Muscle of leg (tissue), 11 donors: ENCODE results near the gene NAA35. TPM values are rescaled to one million over a fixed set of nuclear protein-coding genes. Genes with fewer than 3 reads are reported as not detected.
A peak's percentile ranks its signal among the peaks of the same experiment; 100 is the strongest.

Source experiments
- DNase-seq: peaks from one replicate; pipeline ENCODE4 v3.0.0; 2013
- H3K27ac ChIP-seq: one replicate; pipeline ENCODE4 v1.5.1; 2013; ENCODE audit warnings: mild to moderate bottlenecking, low read length, control low read depth
- H3K27me3 ChIP-seq: one replicate; pipeline ENCODE4 v1.6.1; 2013; ENCODE audit warnings: low read length; ENCODE audit not compliant: control insufficient read depth, insufficient read depth
- H3K36me3 ChIP-seq: one replicate; pipeline ENCODE4 v1.6.1; 2013; ENCODE audit warnings: low read length; ENCODE audit not compliant: control insufficient read depth, insufficient read depth
- H3K4me1 ChIP-seq: one replicate; pipeline ENCODE4 v1.6.1; 2013; ENCODE audit warnings: low read length; ENCODE audit not compliant: control insufficient read depth, insufficient read depth
- H3K4me3 ChIP-seq: one replicate; pipeline ENCODE4 v1.5.1; 2013; ENCODE audit warnings: low read length, control low read depth
- H3K9me3 ChIP-seq: replicated peaks from 2 replicates; pipeline ENCODE4 v1.6.1; 2013; ENCODE audit warnings: low read depth, low read length; ENCODE audit not compliant: control insufficient read depth
- WGBS: methylation state at CpG from one replicate; pipeline ENCODE4 v1.1.5; 2013; ENCODE audit warnings: missing lambda C conversion rate; ENCODE audit not compliant: insufficient coverage; 5-methylcytosine and 5-hydroxymethylcytosine counted together
- polyA plus RNA-seq, 8 donors: library from polyadenylated mRNA; unstranded; fragments of 120-200 nt; gene quantifications; one replicate each; pipeline versions ENCODE4 v1.2.1 to v1.2.3, GENCODE V29; 2013; ENCODE audit warnings: inconsistent platforms in 1 of 8, low replicate concordance in 1 of 8; ENCODE audit not compliant: insufficient read length in 8 of 8, insufficient read depth in 1 of 8
- total RNA-seq: library from RNA; stranded (reverse); fragments of 120-200 nt; gene quantifications from one replicate; pipeline ENCODE4 v1.2.4, GENCODE V29; 2013

The NAA35 gene
- total and polyA plus RNA-seq, 9 donors = 13.7 to 22.0 (median 19.5) TPM

GRCh38 chr9:86020731-86021130 lies 79.8 kb downstream of the NAA35 start:
- Histone ChIP-seq H3K27ac (no peak overlapping the region), H3K27me3 (no peaks in the 10 kb centered on the region), H3K4me1 (no peaks in the 10 kb centered on the region), H3K4me3 (no peak overlapping the region), H3K9me3 (no peaks in the 10 kb centered on the region), H3K36me3 (peaks cover 40% of the 10 kb centered on the region)
- 100% methylated on average over 1 of the region's 1 CpG for WGBS
- DNase-seq = no peak

DNA sequence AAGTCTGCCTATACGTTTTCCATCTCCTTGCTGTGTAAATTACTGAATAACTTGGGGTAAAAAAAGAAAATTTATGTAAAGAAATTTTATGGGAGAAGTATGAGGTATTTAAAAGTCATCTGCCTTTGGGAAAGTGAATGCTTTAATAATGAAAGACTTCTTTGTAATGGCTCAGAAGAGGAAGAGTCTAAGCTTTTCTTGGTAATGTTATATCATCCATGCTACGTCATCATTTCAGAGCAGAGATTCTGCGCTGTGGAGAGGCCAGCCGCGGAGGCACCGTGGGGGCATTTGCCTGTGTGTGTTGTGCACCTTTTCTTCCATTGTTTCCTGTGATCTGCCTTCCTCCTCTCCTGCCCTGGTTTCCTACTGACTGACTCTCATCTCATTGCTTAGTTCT lies 80.2 kb downstream of the NAA35 start:
- DNase-seq = no peak
- Histone ChIP-seq H3K4me3 (no peak overlapping the region), H3K36me3 (peaks cover 41% of the 10 kb centered on the region), H3K9me3 (no peaks in the 10 kb centered on the region), H3K27ac (no peak overlapping the region), H3K4me1 (no peaks in the 10 kb centered on the region), H3K27me3 (no peaks in the 10 kb centered on the region)
- WGBS = 100% methylated on average over 1 of the region's 6 CpGs

- Histone ChIP-seq H3K4me3 (no peak overlapping the region), H3K36me3 (peaks cover 39% of the 10 kb centered on the region), H3K27ac (no peak overlapping the region), H3K4me1 (no peaks in the 10 kb centered on the region), H3K9me3 (no peaks in the 10 kb centered on the region), H3K27me3 (no peaks in the 10 kb centered on the region)
- WGBS = no CpG with 5 or more reads among the region's 3 CpGs
- no peak for DNase-seq
These were observed 81.8 kb downstream of the NAA35 start for GRCh38 chr9:86022687-86023266.

- no peaks in the 10 kb centered on the region for H3K27me3 ChIP-seq
- no peaks in the 10 kb centered on the region for H3K9me3 ChIP-seq
- no CpG with 5 or more reads among the region's 4 CpGs for whole genome bisulfite sequencing
- no peaks in the 10 kb centered on the region for H3K4me1 ChIP-seq
- no peak for DNase-seq
- H3K27ac ChIP-seq = no peak overlapping the region
- H3K4me3 ChIP-seq = no peak overlapping the region
- peaks cover 47% of the 10 kb centered on the region for H3K36me3 ChIP-seq
These were observed 86.8 kb downstream of the NAA35 start for GRCh38 chr9:86027767-86028166.

DNA sequence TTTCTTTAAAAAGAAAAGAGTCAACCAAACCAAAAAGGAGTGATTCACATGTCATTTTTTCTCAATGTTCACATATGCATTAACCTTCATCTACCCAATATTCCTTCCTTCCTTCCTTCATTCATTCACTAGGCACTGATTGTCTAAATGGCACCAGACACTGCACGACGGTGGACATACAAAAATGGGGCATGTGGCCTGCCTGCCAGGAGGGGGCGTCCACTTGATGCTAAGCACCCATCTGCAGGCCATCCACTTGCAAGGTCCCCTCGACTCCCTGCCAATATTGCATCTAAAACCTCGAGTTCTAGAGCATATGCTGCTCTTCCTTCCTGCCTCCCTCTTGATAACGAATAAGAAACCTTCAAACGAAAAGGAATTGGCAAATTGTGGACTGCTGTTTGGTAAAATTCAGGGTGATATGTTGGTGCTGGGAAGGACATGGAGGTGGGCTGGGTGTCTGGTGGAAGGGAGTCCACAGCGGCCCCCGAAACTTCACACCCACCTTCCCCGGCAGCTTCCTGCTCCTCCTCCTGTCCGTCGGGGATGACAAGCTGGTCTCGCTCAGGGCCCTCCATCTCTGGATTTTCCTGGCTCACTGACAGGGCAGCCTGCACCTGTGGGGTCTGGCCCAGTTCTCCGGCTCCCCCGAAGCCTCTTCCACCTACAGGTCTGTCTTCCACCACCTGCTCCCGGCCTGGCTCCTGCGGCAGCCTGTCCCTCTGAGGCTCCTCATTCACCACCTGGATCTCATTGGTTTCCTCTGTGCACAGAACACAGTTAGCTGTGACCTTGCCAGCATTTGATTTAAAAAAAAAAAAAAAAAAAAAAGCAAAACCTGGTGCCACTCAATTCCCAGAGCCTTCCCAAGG lies 94.2 kb downstream of the NAA35 start:
- Histone ChIP-seq H3K27me3 (no peaks in the 10 kb centered on the region), H3K9me3 (no peaks in the 10 kb centered on the region), H3K36me3 (peaks cover 41% of the 10 kb centered on the region), H3K4me3 (no peak overlapping the region), H3K27ac (no peak overlapping the region), H3K4me1 (no peaks in the 10 kb centered on the region)
- no peak for DNase-seq
- WGBS = 54% methylated on average over 12 of the region's 17 CpGs

DNA sequence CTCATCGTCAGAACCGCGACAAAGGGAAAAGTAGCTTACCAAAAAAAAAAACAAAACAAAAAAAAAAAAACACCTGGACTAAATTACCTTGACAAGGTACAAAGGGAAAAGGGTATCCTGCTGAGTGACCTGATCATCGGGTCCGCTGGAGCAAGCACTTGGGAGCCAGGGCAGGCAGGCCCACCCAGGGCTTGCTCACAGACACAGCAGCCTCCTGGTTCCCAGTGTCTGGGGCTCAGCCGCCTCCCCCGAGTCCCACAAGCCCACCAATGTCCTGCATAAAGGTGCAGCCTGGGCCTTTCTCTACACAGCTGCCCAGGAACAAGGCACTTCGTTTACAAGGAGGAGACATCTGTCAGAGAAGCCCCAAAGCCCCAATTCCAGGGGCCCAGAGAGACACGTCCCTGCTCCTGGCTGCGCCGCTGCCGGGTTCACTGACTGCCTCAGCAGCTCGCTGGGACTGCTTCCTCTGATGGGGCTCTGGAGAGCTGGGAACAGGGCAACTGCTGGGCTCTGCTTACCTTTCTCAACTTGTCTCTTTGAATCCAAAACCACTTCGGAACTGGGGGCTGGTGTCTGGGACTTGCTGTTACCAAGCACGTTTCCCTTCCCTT lies 95.0 kb downstream of the NAA35 start:
- Histone ChIP-seq H3K36me3 (peaks cover 41% of the 10 kb centered on the region), H3K27ac (no peak overlapping the region), H3K4me3 (no peak overlapping the region), H3K4me1 (no peaks in the 10 kb centered on the region), H3K27me3 (no peaks in the 10 kb centered on the region), H3K9me3 (no peaks in the 10 kb centered on the region)
- WGBS = 65% methylated on average over 12 of the region's 15 CpGs
- no peak for DNase-seq

DNA sequence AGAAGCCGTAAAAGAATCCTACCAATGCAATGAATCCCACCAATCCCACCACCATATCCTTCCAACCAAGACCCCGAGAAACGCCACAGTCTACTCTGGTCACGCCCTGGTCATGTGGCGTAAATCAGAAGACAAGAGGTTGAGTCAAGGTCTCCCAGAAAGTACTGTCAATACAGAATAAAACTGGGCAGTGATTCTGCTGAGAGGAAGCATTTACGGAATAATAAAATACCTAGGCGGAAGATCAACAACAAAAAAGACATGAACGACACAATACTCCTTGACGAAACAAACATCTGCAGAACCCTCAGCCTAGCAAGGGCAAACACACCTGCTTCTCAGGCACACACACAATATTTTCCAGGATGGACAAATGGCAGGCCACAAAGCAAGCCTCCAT lies 95.6 kb downstream of the NAA35 start:
- Histone ChIP-seq H3K36me3 (peaks cover 40% of the 10 kb centered on the region), H3K4me1 (peaks cover 4% of the 10 kb centered on the region), H3K4me3 (no peak overlapping the region), H3K27me3 (no peaks in the 10 kb centered on the region), H3K27ac (no peak overlapping the region), H3K9me3 (no peaks in the 10 kb centered on the region)
- WGBS = 93% methylated on average over 3 of the region's 9 CpGs
- no peak for DNase-seq

DNA sequence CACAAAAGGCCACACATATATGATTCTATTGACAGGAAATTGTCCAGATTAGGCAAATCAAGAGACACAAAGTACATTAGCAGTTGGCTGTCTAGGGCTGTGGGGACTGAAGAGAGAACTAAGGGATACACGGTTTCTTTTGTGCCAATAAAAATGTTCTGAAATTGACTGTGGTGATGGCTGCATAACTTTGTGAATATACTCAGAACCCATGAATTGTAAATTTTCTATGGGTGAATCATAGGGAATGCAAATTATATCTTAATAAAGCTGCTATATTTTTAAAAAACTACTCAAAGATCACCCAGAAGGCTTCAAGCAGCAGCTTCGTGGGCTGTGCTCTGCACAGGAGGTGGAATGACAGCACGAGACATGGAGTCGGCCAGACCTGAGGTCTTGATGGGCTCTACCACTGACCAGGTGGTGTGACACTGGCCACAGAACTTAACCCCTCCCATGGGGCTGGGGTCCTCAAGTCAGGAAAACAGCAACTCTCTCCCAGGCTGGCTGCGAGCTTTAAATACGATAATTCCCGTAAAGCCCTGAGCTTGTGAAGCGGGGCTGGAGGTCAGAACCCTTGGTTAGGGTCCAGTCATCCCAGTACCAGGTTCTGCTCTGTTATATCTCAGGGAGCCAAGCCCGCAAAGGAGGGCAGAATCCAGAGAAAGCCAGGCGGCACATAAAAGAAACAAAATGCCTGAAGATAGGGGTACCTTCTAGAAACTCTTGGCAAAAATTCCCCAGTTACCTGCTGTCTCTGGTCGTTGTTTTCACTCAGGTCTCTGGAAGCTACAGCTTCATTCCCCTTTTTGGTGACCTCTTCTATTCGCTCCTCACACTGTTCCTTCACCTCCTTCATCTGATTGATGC lies 99.3 kb downstream of the NAA35 start:
- Histone ChIP-seq H3K27me3 (no peaks in the 10 kb centered on the region), H3K4me3 (no peak overlapping the region), H3K4me1 (peaks cover 5% of the 10 kb centered on the region), H3K9me3 (no peaks in the 10 kb centered on the region), H3K27ac (no peak overlapping the region), H3K36me3 (peaks cover 23% of the 10 kb centered on the region)
- no peak for DNase-seq
- WGBS = 92% methylated on average over 8 of the region's 12 CpGs

DNA sequence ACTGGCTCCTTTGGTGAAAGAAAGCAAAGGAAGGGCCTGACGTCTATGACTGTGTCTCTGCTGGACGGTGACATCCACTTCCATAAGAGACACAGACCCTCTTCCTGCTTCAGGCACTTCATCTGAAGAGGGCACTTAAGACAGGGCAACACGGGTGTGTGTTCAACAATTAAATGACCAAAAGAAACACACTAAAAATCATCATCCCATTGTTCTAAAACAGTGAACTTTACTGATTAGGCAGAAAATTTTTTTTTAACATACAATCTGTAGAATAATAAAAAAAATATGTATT lies 99.9 kb downstream of the NAA35 start:
- no peak for DNase-seq
- WGBS = 78% methylated on average over 2 of the region's 3 CpGs

DNA sequence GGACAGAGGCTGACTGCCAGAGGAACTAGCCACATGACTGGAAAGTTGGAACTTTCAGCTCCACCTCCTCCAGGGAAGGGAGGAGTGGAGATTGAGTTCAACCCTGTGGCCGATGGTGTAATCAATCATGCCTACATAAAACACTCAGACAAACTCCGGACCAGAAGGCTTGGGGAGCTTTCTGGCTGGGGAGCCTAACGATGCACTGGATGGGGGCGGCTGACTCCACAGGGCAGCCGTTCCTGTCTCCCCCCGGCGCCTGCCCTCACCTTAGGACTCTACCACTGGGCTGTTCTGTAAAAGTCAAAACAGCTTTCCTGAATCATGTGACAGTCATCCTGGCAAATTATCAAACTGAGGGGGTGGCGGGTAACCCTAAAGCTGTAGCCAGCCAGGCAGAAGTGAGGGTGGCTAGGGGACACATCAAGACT lies 100.4 kb downstream of the NAA35 start:
- DNase-seq = peak; percentile 52
- 42% methylated on average over 2 of the region's 8 CpGs for WGBS
- H3K27ac ChIP-seq = no peak overlapping the region

More for the DNA sequence above, 99.9 kb downstream of the NAA35 start:
- Histone ChIP-seq H3K27ac (no peak overlapping the region), H3K4me1 (peaks cover 5% of the 10 kb centered on the region), H3K9me3 (no peaks in the 10 kb centered on the region), H3K36me3 (peaks cover 21% of the 10 kb centered on the region), H3K27me3 (no peaks in the 10 kb centered on the region), H3K4me3 (no peak overlapping the region)

More for the DNA sequence above, 100.4 kb downstream of the NAA35 start:
- no peaks in the 10 kb centered on the region for H3K9me3 ChIP-seq
- H3K36me3 ChIP-seq = peaks cover 18% of the 10 kb centered on the region
- H3K4me3 ChIP-seq = no peak overlapping the region
- no peaks in the 10 kb centered on the region for H3K27me3 ChIP-seq
- H3K4me1 ChIP-seq = peaks cover 8% of the 10 kb centered on the region
